ENCODE data around the gene TPRG1L.

GRCh38 chr1:3628445-3628844 lies 3.6 kb downstream of the TPRG1L start:
- TF ChIP-seq CTCF (IDR thresholded peaks at IDR 0.05) = no peak
- no peak for TF ChIP-seq POLR2A (IDR thresholded peaks at IDR 0.05)

Measured in testis (tissue), 2 donors.